HCT116 (cell line): Measurements from ENCODE around the gene ZNF800.

Experiments
- CTCF ChIP-seq, 3 experiments: fragments of 200-600 bp in 1 of 3; sonication (generic) in 1 of 3; IDR thresholded peaks in 2 of 3; conservative IDR thresholded peaks in 1 of 3; 2 replicates each; pipeline ENCODE4 v1.5.1; 2012 to 2017; ENCODE audit warnings: low read depth in 2 of 3, low read length in 2 of 3, antibody characterized with exemption in 1 of 3, borderline replicate concordance in 1 of 3, control low read depth in 1 of 3, mild to moderate bottlenecking in 1 of 3, mixed read lengths in 1 of 3, mixed run types in 1 of 3, moderate library complexity in 1 of 3; ENCODE audit not compliant: insufficient read depth in 1 of 3
- ELF1 ChIP-seq: IDR thresholded peaks from 2 replicates; pipeline ENCODE4 v1.6.1; 2012; ENCODE audit warnings: low read depth, borderline replicate concordance
- EZH2phosphoT487 ChIP-seq: fragments of 200-600 bp; IDR thresholded peaks from 2 replicates; pipeline ENCODE4 v1.6.1; 2018; ENCODE audit warnings: antibody characterized with exemption, borderline replicate concordance
- RAD21 ChIP-seq: IDR thresholded peaks from 2 replicates; pipeline ENCODE4 v1.6.1; 2012; ENCODE audit warnings: low read depth, mild to moderate bottlenecking
- SIN3A ChIP-seq: IDR thresholded peaks from 2 replicates; pipeline ENCODE4 v1.6.1; 2012; ENCODE audit warnings: low read depth
- SP1 ChIP-seq: IDR thresholded peaks from 2 replicates; pipeline ENCODE4 v1.6.1; 2012; ENCODE audit warnings: low read depth
- ZFX ChIP-seq: fragments of 450-650 bp; IDR thresholded peaks from 2 replicates; pipeline ENCODE4 v1.6.1; 2017
- ZNF274 ChIP-seq: fragments of 200-500 bp; sonication (Bioruptor generic); IDR thresholded peaks from 2 replicates; pipeline ENCODE4 v1.6.1; 2014; ENCODE audit warnings: mild to moderate bottlenecking, low read depth, low read length, inconsistent platforms
- TF ChIP-seq, protein P1 (sequence below): IDR thresholded peaks from 2 replicates; pipeline ENCODE4 v1.6.1; 2012; ENCODE audit warnings: low read depth
- TF ChIP-seq, protein P2 (sequence below): IDR thresholded peaks from 2 replicates; pipeline ENCODE4 v1.6.1; 2012

GRCh38 chr7:127320974-127321373, 71.5 kb downstream of the ZNF800 start:
- no peak for TF ChIP-seq ELF1
- no peak for TF ChIP-seq CTCF (IDR thresholded peaks at IDR 0.05 in 2 of 3, conservative IDR thresholded peaks at IDR 0.05 in 1 of 3; ENCODE audit: borderline replicate concordance in 1 of 3, insufficient read depth in 1 of 3, low read depth in 2 of 3, low read length in 2 of 3)
- TF ChIP-seq RAD21: no peak
- no peak for TF ChIP-seq ZNF274
- no peak for TF ChIP-seq ZFX
- no peak for TF ChIP-seq EZH2phosphoT487
- TF ChIP-seq SP1: no peak
- TF ChIP-seq, protein P1, sequence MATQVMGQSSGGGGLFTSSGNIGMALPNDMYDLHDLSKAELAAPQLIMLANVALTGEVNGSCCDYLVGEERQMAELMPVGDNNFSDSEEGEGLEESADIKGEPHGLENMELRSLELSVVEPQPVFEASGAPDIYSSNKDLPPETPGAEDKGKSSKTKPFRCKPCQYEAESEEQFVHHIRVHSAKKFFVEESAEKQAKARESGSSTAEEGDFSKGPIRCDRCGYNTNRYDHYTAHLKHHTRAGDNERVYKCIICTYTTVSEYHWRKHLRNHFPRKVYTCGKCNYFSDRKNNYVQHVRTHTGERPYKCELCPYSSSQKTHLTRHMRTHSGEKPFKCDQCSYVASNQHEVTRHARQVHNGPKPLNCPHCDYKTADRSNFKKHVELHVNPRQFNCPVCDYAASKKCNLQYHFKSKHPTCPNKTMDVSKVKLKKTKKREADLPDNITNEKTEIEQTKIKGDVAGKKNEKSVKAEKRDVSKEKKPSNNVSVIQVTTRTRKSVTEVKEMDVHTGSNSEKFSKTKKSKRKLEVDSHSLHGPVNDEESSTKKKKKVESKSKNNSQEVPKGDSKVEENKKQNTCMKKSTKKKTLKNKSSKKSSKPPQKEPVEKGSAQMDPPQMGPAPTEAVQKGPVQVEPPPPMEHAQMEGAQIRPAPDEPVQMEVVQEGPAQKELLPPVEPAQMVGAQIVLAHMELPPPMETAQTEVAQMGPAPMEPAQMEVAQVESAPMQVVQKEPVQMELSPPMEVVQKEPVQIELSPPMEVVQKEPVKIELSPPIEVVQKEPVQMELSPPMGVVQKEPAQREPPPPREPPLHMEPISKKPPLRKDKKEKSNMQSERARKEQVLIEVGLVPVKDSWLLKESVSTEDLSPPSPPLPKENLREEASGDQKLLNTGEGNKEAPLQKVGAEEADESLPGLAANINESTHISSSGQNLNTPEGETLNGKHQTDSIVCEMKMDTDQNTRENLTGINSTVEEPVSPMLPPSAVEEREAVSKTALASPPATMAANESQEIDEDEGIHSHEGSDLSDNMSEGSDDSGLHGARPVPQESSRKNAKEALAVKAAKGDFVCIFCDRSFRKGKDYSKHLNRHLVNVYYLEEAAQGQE: no peak
- TF ChIP-seq, protein P2, sequence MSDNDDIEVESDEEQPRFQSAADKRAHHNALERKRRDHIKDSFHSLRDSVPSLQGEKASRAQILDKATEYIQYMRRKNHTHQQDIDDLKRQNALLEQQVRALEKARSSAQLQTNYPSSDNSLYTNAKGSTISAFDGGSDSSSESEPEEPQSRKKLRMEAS: no peak
- no peak for TF ChIP-seq SIN3A
